ENCODE results near the gene IQGAP2.
"Not testable (repeated sequence)": the region's sequence is repeated elsewhere in the genome, so short reads cannot be mapped to it uniquely, and the experiment has no call there.

IQGAP2 gene

DNA sequence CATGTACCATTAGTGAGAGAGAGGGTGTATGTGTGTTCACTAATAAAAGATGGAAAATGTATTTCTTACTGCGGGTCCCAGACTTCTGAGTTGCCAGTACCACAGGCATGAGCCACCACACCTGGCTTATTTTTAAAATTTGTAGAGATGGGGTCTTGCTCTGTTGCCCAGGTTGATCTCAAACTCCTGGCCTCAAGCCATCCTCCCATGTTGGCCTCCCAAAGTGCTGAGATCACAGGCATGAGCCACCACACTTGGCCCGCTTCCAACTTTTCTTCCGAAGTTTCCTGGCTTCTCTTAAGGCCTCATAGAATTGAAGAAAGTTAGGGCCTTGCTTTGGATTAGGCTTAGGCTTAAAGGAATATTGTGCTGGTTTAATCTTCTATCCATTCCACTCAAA, 260.5 kb downstream of the IQGAP2 start:
- DNase-seq (ENCODE audit: low spot score): no peak

DNA sequence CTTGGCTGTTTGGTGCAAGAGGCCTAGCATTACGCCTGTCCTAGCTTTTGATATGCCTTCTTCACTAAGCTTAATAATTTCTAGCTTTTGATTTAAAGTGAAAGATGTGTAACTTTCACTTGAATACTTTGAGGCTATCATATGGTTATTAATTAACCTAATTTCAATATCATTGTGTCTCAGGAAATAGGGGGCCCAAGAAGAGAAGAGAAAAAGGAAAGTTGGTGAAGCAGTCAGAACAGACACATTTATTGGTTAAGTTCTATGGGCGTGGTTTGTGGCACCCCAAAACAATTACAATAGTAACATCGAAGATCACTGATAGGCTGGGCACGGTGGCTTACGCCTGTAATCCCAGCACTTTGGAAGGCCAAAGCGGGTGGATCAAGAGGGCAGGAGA, 261.0 kb downstream of the IQGAP2 start:
- DNase-seq (ENCODE audit: low spot score): no peak

GRCh38 chr5:76667495-76667894, 264.4 kb downstream of the IQGAP2 start:
- no peak for DNase-seq (ENCODE audit: low spot score)

GRCh38 chr5:76669245-76669644, 266.2 kb downstream of the IQGAP2 start:
- DNase-seq (ENCODE audit: low spot score): no peak

DNA sequence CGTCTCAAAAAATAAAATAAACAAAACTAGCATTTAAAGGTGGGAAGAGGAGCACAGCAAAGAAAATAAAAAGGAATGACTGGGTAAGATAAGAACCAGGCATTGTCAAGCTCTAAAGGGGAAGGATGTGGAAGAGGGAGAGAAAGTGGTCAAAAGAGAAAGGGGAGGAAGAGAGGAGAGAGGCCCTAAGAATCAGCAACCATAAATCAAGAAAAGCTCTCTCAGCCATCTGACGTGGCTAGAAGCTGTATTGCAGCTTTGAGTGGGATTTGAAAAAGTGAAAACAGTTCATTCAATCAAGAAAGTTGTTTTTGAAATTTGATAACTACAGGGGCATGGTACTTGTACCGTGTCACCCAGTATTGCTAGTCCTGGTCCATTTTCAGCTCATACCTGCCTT, 267.4 kb downstream of the IQGAP2 start:
- DNase-seq (ENCODE audit: low spot score): no peak

DNA sequence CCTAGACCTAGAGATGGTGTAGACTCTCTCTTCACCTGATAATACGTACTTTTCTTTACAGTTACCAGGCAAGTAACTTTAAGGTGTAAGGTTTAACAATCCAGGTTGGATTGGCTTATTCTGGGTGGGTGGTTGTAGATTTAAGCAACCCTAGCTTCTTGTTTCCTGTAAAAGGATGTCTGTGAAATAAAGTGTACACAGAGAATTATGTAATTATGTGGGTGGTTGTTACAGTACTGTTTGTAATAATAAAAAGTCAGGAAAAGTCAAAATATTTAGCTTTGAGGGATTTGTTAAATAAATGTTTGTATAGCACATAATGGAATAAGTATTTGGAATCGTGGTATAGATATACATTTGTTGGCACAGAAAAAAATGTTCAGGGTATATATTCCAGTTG, 269.2 kb downstream of the IQGAP2 start:
- DNase-seq (ENCODE audit: low spot score): no peak

GRCh38 chr5:76673125-76673524, 270.0 kb downstream of the IQGAP2 start:
- no peak for DNase-seq (ENCODE audit: low spot score)

DNA sequence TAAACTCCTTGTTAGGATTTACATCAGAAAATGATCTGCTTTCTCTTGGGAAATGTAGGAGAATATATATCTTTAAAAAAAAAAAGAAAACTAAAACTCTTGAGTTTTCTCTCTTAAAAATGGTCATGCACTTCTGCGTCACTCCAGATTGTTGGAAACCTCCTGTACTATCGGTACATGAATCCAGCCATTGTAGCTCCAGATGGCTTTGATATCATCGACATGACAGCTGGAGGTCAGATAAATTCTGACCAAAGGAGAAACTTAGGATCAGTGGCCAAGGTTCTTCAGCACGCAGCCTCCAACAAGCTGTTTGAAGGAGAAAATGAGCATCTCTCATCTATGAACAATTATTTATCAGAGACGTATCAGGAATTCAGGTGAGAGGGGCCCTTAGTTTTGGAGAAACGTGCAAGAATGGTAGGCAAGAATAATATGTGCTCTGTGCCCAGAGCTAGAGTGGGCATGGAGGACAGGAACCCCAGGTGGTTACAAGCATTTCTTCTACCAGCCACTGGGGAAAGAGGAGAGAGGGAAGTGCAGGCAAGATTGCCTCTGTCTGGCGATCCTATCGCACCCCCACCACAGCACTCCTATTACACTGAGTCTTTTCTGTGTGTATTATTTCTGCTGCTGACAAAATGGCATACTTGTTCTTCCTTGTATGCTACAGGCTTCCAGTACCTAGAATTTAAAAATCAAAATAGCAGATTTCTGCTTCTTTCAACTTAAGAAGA, 271.4 kb downstream of the IQGAP2 start:
- no peak for DNase-seq (ENCODE audit: low spot score)

DNA sequence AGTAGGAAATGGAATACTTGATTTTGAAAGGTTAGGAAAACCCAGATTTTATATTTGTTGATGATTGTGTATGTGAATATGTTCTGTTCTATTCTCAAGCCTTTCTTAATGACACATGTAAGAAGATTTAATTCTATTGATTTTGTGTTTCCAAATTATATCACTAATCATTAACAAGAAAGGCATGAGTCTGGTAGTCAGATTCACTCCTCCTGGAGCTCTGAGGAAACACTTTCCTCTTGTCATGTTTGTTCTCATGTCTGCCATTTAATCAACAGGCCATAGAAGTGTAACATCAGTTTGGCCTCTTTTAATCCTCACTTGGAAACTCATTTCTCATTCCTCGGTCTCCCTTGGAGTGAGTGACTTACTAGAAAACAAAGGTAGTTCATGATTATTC, 272.3 kb downstream of the IQGAP2 start:
- DNase-seq (ENCODE audit: low spot score): no peak

GRCh38 chr5:76677849-76678472, 274.9 kb downstream of the IQGAP2 start:
- DNase-seq (ENCODE audit: low spot score): no peak

- DNase-seq (ENCODE audit: low spot score): no peak
These were observed 276.1 kb downstream of the IQGAP2 start for GRCh38 chr5:76679231-76679630.

GRCh38 chr5:76680826-76681225, 277.7 kb downstream of the IQGAP2 start:
- not testable (repeated sequence) for DNase-seq (ENCODE audit: low spot score)

DNA sequence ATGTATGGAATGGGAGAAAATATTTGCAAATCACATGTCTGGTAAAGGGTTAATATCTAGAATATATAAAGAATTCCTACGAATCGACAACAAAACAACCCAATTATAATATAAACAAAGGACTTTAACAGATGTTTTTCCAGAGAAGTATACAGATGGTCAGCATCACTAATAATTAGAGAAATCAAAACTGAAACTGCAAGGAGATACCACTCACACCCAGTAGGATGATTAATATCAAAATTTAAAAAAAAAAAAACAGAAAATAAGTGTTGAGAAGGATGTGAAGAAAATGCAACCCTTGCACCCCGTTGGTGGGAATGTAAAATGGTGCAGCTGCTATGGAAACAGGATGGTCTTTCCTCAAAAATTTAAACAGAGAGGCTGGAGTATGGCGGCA, 278.2 kb downstream of the IQGAP2 start:
- DNase-seq (ENCODE audit: low spot score): no peak

- DNase-seq (ENCODE audit: low spot score): no peak
These were observed 279.3 kb downstream of the IQGAP2 start for GRCh38 chr5:76682387-76682786.

- DNase-seq (ENCODE audit: low spot score): no peak
These were observed 281.0 kb downstream of the IQGAP2 start for GRCh38 chr5:76683816-76684731.

- no peak for DNase-seq (ENCODE audit: low spot score)
These were observed 281.9 kb downstream of the IQGAP2 start for GRCh38 chr5:76684756-76685519.

- DNase-seq (ENCODE audit: low spot score): no peak
These were observed 282.6 kb downstream of the IQGAP2 start for GRCh38 chr5:76685704-76686103.

GRCh38 chr5:76688212-76688611, 285.1 kb downstream of the IQGAP2 start:
- no peak for DNase-seq (ENCODE audit: low spot score)

- DNase-seq (ENCODE audit: low spot score): no peak
These were observed 285.8 kb downstream of the IQGAP2 start for GRCh38 chr5:76688836-76689235.

DNA sequence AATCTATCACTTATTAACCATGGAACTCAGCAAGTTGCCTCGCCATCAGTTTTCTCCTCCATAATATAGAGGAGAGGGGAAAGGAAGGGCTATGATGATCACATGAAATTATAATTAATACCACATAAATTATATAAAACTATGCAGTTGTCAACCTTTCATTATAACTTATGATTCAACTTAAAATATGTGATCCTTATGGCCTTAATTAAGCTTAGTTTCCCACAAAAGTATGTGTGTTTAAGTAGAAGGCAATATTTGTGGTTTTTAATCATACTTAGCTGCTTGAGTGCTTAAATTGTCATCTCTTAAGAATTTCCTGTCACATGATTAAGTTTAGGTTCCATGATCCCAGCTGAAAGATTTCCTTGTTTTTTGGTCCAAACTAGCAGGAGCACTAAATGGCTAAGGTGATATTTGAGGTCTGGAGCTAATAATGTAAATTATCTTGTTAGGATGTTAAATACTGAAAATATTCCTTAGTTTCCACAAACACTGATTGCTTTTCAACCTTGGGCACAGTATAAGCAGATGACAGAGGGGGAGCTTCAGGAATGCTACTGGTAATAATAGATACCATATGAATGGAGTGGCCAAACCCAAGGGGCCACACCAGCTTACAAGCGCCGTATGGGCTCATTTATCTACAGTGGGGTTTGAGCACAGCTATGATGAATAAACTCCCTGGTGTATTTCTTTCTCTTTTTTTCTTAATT, 286.4 kb downstream of the IQGAP2 start:
- peak; percentile 92 for DNase-seq (ENCODE audit: low spot score)

DNA sequence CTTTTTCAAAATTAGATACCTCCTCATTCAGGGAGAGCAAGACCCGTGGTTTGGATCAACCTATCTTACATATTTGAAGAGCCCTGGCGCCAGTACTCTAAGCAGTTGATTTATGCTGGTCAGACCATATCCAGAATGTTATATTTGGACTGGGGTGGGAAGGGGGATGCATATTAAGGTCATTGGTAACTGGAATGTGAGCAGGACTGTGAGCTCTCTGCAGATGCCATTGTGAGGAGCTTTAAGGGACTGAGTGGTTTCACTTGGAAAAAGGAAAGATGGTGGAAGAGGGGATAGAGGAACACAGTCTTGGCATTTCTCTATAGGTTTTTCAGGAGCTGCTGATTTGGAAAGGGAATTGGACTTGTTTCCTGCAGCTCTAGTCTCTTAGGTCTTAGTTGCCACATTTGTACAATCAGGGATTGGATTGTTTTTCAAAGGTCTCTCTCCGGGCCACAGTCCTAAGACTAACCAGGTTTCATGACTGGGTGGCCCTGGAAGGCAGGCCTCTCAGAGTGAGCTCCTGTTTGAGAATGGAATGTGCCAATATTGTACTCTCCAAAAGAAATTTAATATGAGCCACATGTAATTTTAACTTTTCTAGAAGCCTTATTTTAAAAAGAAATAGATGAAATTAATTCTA, 287.1 kb downstream of the IQGAP2 start:
- no peak for DNase-seq (ENCODE audit: low spot score)

Data from kidney capillary endothelial cell (primary cell).